Measurements from ENCODE around the gene TRAPPC2. TPM values are rescaled to one million over a fixed set of nuclear protein-coding genes. Genes with fewer than 3 reads are reported as not detected.

The TRAPPC2 gene
- total and polyA plus RNA-seq, 4 donors = 3.1 to 12.3 (median 8.8) TPM

DNA sequence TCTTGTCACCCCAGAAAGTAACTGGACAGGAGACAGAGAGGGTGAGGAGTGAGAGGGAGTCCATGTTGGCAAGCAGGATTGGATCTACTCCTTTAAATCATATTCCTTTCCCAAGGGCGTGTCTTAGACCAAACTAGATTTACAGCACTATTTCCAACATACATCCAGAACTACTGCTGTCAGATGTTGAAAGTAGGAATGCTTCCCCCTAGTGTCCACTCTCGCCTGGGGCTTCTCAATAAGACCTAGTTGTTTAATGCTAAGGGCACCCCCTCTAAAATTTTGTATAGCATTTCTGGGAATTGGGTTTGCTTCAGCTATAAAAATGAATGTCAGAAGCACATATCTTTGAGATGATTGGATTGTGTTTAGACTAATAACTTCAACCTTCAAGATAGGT is 13.4 kb upstream of the TRAPPC2 start:
- DNase-seq (ENCODE audit: low spot score) = no peak
- Histone ChIP-seq H3K9ac (ENCODE audit: low read depth in 1 of 2, low read length in 2 of 2) (no peak overlapping the region), H3K27me3 (ENCODE audit: control insufficient read depth in 4 of 4, insufficient read depth in 4 of 4, low read length in 3 of 4) (no peaks in the 10 kb centered on the region), H3K4me1 (ENCODE audit: control insufficient read depth in 4 of 4, insufficient read depth in 4 of 4, low read length in 3 of 4) (no peaks in the 10 kb centered on the region), H3K36me3 (ENCODE audit: control insufficient read depth in 4 of 4, insufficient read depth in 3 of 4, low read depth in 1 of 4, low read length in 3 of 4) (peaks cover 1 to 15% (median 4%) of the 10 kb centered on the region in 4 donors), H3K4me3 (ENCODE audit: low read depth in 1 of 3, low read length in 3 of 3) (no peak overlapping the region), H3K27ac (ENCODE audit: low read depth in 1 of 2, low read length in 2 of 2) (no peak overlapping the region), H3K9me3 (ENCODE audit: control insufficient read depth in 4 of 4, low read length in 3 of 4) (no peaks in the 10 kb centered on the region)
- TF ChIP-seq RAD21 (IDR thresholded peaks at IDR 0.05) = peak; percentile 60 to 67
- TF ChIP-seq, protein P1, sequence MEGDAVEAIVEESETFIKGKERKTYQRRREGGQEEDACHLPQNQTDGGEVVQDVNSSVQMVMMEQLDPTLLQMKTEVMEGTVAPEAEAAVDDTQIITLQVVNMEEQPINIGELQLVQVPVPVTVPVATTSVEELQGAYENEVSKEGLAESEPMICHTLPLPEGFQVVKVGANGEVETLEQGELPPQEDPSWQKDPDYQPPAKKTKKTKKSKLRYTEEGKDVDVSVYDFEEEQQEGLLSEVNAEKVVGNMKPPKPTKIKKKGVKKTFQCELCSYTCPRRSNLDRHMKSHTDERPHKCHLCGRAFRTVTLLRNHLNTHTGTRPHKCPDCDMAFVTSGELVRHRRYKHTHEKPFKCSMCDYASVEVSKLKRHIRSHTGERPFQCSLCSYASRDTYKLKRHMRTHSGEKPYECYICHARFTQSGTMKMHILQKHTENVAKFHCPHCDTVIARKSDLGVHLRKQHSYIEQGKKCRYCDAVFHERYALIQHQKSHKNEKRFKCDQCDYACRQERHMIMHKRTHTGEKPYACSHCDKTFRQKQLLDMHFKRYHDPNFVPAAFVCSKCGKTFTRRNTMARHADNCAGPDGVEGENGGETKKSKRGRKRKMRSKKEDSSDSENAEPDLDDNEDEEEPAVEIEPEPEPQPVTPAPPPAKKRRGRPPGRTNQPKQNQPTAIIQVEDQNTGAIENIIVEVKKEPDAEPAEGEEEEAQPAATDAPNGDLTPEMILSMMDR (IDR thresholded peaks at IDR 0.05; ENCODE audit: low read depth, low read length, missing input control) = peak; percentile 39
- no peak for TF ChIP-seq JUND (IDR thresholded peaks at IDR 0.05)
- 49% methylated on average over 2 of the region's 2 CpGs for WGBS

DNA sequence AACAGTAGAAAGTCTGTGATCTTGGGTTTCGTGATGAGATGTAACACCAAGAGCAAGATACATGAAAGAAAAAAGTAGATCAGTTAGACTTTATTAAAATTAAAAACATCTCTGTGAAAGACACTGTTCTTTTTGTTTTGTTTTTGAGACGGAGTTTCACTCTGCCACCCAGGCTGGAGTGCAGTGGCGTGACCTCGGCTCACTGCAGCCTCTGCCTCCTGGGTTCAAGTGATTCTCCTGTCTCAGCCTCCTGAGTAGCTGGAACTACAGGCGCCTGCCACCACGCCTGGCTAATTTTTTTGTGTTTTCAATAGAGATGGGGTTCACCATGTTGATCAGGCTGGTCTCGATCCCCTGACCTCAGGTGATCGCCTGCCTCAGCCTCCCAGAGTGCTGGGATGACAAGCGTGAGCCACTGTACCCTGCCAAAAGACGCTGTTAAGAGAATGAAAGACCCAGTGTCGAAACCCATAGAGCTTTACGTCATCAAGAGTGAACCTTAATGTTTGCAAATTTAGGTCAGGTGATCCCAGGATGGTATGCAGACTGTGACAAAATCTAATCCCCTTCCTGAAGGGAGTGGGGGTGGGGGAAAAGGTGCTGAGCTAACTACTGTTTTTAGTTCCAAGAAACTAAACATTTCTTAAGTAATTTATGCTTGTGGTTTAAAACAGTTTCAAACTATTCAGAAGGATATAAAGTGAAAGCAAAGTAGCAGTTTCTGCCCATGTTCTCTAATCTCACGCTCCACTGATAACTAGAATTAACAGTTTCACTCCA is 8.2 kb upstream of the TRAPPC2 start:
- no peak for DNase-seq (ENCODE audit: low spot score)
- Histone ChIP-seq H3K9ac (ENCODE audit: low read depth in 1 of 2, low read length in 2 of 2) (no peak overlapping the region), H3K9me3 (ENCODE audit: control insufficient read depth in 4 of 4, low read length in 3 of 4) (no peaks in the 10 kb centered on the region), H3K27me3 (ENCODE audit: control insufficient read depth in 4 of 4, insufficient read depth in 4 of 4, low read length in 3 of 4) (no peaks in the 10 kb centered on the region), H3K27ac (ENCODE audit: low read depth in 1 of 2, low read length in 2 of 2) (peak overlapping the region in 1 of 2 donors; percentile 36), H3K36me3 (ENCODE audit: control insufficient read depth in 4 of 4, insufficient read depth in 3 of 4, low read depth in 1 of 4, low read length in 3 of 4) (peaks cover 0 to 8% (median 3%) of the 10 kb centered on the region in 4 donors), H3K4me3 (ENCODE audit: low read depth in 1 of 3, low read length in 3 of 3) (no peak overlapping the region), H3K4me1 (ENCODE audit: control insufficient read depth in 4 of 4, insufficient read depth in 4 of 4, low read length in 3 of 4) (peaks cover 0 to 2% (median 0%) of the 10 kb centered on the region in 4 donors)
- WGBS = 59% methylated on average over 13 of the region's 13 CpGs
- TF ChIP-seq GABPA (IDR thresholded peaks at IDR 0.05 in 1 of 2, conservative IDR thresholded peaks at IDR 0.05 in 1 of 2) = no peak
- no peak for TF ChIP-seq TAF1 (conservative IDR thresholded peaks at IDR 0.05)
- TF ChIP-seq, protein P2, sequence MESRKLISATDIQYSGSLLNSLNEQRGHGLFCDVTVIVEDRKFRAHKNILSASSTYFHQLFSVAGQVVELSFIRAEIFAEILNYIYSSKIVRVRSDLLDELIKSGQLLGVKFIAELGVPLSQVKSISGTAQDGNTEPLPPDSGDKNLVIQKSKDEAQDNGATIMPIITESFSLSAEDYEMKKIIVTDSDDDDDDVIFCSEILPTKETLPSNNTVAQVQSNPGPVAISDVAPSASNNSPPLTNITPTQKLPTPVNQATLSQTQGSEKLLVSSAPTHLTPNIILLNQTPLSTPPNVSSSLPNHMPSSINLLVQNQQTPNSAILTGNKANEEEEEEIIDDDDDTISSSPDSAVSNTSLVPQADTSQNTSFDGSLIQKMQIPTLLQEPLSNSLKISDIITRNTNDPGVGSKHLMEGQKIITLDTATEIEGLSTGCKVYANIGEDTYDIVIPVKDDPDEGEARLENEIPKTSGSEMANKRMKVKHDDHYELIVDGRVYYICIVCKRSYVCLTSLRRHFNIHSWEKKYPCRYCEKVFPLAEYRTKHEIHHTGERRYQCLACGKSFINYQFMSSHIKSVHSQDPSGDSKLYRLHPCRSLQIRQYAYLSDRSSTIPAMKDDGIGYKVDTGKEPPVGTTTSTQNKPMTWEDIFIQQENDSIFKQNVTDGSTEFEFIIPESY (IDR thresholded peaks at IDR 0.05) = peak; percentile 48
- TF ChIP-seq RAD21 (IDR thresholded peaks at IDR 0.05) = no peak
- peak in 1 of 2 donors; percentile 39 for TF ChIP-seq HNF4A (conservative IDR thresholded peaks at IDR 0.05)

DNA sequence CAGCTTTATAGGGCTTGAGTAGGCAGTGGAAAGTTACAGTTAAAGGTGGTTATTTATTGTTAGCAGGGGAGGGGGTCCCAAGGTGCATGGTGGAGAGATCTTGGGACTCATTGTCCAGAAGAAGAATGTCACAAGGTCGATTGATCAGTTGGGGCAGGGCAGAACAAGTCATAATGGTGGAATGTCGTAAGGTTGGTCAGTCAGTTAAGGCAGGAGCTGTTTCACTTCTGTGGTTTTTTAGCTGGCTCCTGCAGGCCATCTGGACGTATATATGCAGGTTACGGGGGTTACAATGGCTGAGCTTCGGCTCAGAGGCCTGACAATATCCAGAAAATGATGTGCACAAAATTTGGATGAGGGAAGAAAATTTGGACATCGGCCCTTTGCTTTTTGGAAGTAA is 7.3 kb upstream of the TRAPPC2 start:
- DNase-seq (ENCODE audit: low spot score) = no peak
- Histone ChIP-seq H3K9me3 (ENCODE audit: control insufficient read depth in 4 of 4, low read length in 3 of 4) (no peaks in the 10 kb centered on the region), H3K36me3 (ENCODE audit: control insufficient read depth in 4 of 4, insufficient read depth in 3 of 4, low read depth in 1 of 4, low read length in 3 of 4) (peaks cover 0 to 6% (median 2%) of the 10 kb centered on the region in 4 donors), H3K27ac (ENCODE audit: low read depth in 1 of 2, low read length in 2 of 2) (no peak overlapping the region), H3K27me3 (ENCODE audit: control insufficient read depth in 4 of 4, insufficient read depth in 4 of 4, low read length in 3 of 4) (no peaks in the 10 kb centered on the region), H3K4me1 (ENCODE audit: control insufficient read depth in 4 of 4, insufficient read depth in 4 of 4, low read length in 3 of 4) (peaks cover 0 to 2% (median 0%) of the 10 kb centered on the region in 4 donors), H3K9ac (ENCODE audit: low read depth in 1 of 2, low read length in 2 of 2) (no peak overlapping the region), H3K4me3 (ENCODE audit: low read depth in 1 of 3, low read length in 3 of 3) (no peak overlapping the region)
- 80% methylated on average over 6 of the region's 6 CpGs for WGBS
- TF ChIP-seq SP1 (IDR thresholded peaks at IDR 0.05) (no peak), NR2F2 (IDR thresholded peaks at IDR 0.05) (no peak), RAD21 (IDR thresholded peaks at IDR 0.05) (no peak), HNF4A (conservative IDR thresholded peaks at IDR 0.05) (no peak), YY1 (IDR thresholded peaks at IDR 0.05) (no peak)
- TF ChIP-seq, protein P2 (IDR thresholded peaks at IDR 0.05) = no peak
- TF ChIP-seq, protein P3, sequence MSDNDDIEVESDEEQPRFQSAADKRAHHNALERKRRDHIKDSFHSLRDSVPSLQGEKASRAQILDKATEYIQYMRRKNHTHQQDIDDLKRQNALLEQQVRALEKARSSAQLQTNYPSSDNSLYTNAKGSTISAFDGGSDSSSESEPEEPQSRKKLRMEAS (IDR thresholded peaks at IDR 0.05) = no peak
